Breast epithelium (tissue), 3 donors: Measurements from ENCODE around the gene PPP4R4.
"Not testable (repeated sequence)": the region's sequence is repeated elsewhere in the genome, so short reads cannot be mapped to it uniquely, and the experiment has no call there.

Experiments used
- CTCF ChIP-seq, 3 donors: fragments of 450-650 bp; IDR thresholded peaks; one replicate each; pipeline ENCODE4 v1.5.1; 2016 to 2017; ENCODE audit warnings: antibody characterized with exemption in 3 of 3, mild to moderate bottlenecking in 3 of 3, moderate library complexity in 3 of 3
- POLR2A ChIP-seq: fragments of 450-650 bp; IDR thresholded peaks from one replicate; pipeline ENCODE4 v1.6.1; 2016; ENCODE audit warnings: antibody characterized with exemption, mild to moderate bottlenecking, moderate library complexity

GRCh38 chr14:94156143-94156542, 18.0 kb upstream of the PPP4R4 start:
- not testable (repeated sequence) for TF ChIP-seq POLR2A; CTCF (IDR thresholded peaks at IDR 0.05)
